ENCODE data around the gene COL9A3.

GRCh38 chr20:62824476-62825332 is 7.9 kb downstream of the COL9A3 start:
- TF ChIP-seq POLR2A (IDR thresholded peaks at IDR 0.05) (no peak), CTCF (IDR thresholded peaks at IDR 0.05) (no peak)
